Peyer's patch (tissue), 4 donors: ENCODE results near the gene APOBEC4. TPM values are rescaled to one million over a fixed set of nuclear protein-coding genes. Genes with fewer than 3 reads are reported as not detected.

ENCODE experiments used
- DNase-seq, 3 donors: peaks; one replicate each; pipeline ENCODE4 v3.0.0-alpha.2; 2017 to 2019
- H3K27ac ChIP-seq, 4 donors: fragments of 200-600 bp; sonication (generic); one replicate each; pipeline ENCODE4 v1.5.1; 2016 to 2019
- H3K27me3 ChIP-seq, 2 donors: fragments of 200-600 bp; sonication (generic); one replicate each; pipeline ENCODE4 v1.5.1; 2019
- H3K36me3 ChIP-seq, 3 donors: fragments of 200-600 bp; sonication (generic); one replicate each; pipeline ENCODE4 v1.5.1; 2016 to 2019
- H3K4me1 ChIP-seq, 4 donors: fragments of 200-600 bp; sonication (generic); one replicate each; pipeline ENCODE4 v1.5.1; 2016 to 2019
- H3K4me3 ChIP-seq, 4 donors: fragments of 200-600 bp; sonication (generic); 1 replicate in 3 of 4; 2 replicates in 1 of 4; pipeline ENCODE4 v1.5.1; 2016 to 2019; ENCODE audit warnings: mild to moderate bottlenecking in 1 of 4
- H3K9me3 ChIP-seq, 4 donors: fragments of 200-600 bp; sonication (generic); one replicate each; pipeline ENCODE4 v1.5.1; 2016 to 2019; ENCODE audit warnings: mild to moderate bottlenecking in 1 of 4
- POLR2A ChIP-seq, 2 donors: fragments of 450-650 bp; IDR thresholded peaks; one replicate each; pipeline ENCODE4 v1.5.1; 2017; ENCODE audit warnings: antibody characterized with exemption in 2 of 2, mild to moderate bottlenecking in 2 of 2, moderate library complexity in 2 of 2
- total RNA-seq, 4 donors: library from RNA; depleted of rRNA; stranded (reverse); fragments of >200 nt; gene quantifications; one replicate each; pipeline ENCODE4 v1.1.0, GENCODE V29; 2016
- TF ChIP-seq, protein P1 (sequence below), 6 experiments: fragments of 450-650 bp in 4 of 6; fragments of 200-600 bp in 2 of 6; sonication (generic) in 1 of 6; IDR thresholded peaks; one replicate each; pipeline ENCODE4 v1.5.1; 2017 to 2019; ENCODE audit warnings: antibody characterized with exemption in 6 of 6, mild to moderate bottlenecking in 3 of 6, moderate library complexity in 1 of 6

The APOBEC4 gene
- total RNA-seq, 4 donors from 2014 or later = 0.85 TPM; not detected in 3

DNA sequence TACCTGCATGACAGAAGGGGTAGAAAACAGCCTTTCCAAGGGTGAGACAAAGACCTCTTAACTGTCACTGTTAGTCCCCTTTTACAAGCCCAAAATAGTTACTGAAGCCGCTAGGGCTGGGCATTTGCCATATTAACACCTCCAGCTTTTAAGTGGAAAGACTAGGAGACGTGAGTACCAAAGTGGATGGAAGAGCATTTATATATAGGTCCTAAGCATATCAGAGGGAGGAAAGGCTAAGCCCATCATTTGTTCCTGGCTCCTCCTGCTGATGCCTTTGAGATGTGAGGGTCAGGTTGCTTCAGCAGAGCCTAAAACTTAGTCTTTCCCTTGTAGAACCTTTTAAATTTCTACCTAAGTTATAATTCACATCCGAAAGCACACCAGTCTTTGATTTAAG lies 25.7 kb upstream of the APOBEC4 start:
- TF ChIP-seq, protein P1, sequence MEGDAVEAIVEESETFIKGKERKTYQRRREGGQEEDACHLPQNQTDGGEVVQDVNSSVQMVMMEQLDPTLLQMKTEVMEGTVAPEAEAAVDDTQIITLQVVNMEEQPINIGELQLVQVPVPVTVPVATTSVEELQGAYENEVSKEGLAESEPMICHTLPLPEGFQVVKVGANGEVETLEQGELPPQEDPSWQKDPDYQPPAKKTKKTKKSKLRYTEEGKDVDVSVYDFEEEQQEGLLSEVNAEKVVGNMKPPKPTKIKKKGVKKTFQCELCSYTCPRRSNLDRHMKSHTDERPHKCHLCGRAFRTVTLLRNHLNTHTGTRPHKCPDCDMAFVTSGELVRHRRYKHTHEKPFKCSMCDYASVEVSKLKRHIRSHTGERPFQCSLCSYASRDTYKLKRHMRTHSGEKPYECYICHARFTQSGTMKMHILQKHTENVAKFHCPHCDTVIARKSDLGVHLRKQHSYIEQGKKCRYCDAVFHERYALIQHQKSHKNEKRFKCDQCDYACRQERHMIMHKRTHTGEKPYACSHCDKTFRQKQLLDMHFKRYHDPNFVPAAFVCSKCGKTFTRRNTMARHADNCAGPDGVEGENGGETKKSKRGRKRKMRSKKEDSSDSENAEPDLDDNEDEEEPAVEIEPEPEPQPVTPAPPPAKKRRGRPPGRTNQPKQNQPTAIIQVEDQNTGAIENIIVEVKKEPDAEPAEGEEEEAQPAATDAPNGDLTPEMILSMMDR (IDR thresholded peaks at IDR 0.05) = no peak
- TF ChIP-seq POLR2A (IDR thresholded peaks at IDR 0.05) = no peak
- H3K27ac ChIP-seq = no peak overlapping the region
- H3K4me3 ChIP-seq = no peak overlapping the region
- H3K27me3 ChIP-seq = no peaks in the 10 kb centered on the region
- H3K36me3 ChIP-seq = no peaks in the 10 kb centered on the region
- no peaks in the 10 kb centered on the region for H3K9me3 ChIP-seq
- no peaks in the 10 kb centered on the region for H3K4me1 ChIP-seq
- DNase-seq = no peak

DNA sequence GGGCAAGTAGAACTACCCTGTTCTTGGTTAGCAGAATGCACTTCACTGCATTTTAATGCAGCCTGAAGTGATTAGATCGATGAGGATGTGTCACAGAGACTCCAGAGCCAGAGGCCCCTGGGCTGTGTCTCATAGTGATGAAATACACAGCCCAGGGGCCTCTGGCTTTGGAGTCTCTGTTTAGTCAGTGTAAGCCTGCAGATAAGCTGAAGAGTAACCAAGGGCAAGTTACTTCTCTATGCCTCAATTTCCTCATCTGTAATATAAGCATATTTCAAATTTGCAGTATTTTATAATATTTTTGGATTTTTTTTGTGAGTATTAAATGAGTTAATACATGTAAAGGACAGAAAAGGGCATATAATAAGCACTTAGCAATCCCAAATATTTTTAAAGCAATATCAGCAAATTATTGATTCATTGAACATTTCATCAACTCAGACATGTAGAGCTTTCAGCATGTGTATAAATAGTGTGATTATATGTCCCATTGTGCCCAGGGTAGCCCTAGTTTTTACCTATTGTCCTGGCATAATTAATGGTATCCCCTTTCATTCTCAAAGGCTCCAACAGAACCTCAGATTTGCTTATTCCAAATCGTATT lies 23.6 kb upstream of the APOBEC4 start:
- no peak overlapping the region for H3K27ac ChIP-seq
- H3K4me3 ChIP-seq = no peak overlapping the region
- no peaks in the 10 kb centered on the region for H3K9me3 ChIP-seq
- H3K27me3 ChIP-seq = no peaks in the 10 kb centered on the region
- no peaks in the 10 kb centered on the region for H3K36me3 ChIP-seq
- no peak for DNase-seq
- no peak for TF ChIP-seq POLR2A (IDR thresholded peaks at IDR 0.05)
- TF ChIP-seq, protein P1 (IDR thresholded peaks at IDR 0.05) = no peak
- no peaks in the 10 kb centered on the region for H3K4me1 ChIP-seq

DNA sequence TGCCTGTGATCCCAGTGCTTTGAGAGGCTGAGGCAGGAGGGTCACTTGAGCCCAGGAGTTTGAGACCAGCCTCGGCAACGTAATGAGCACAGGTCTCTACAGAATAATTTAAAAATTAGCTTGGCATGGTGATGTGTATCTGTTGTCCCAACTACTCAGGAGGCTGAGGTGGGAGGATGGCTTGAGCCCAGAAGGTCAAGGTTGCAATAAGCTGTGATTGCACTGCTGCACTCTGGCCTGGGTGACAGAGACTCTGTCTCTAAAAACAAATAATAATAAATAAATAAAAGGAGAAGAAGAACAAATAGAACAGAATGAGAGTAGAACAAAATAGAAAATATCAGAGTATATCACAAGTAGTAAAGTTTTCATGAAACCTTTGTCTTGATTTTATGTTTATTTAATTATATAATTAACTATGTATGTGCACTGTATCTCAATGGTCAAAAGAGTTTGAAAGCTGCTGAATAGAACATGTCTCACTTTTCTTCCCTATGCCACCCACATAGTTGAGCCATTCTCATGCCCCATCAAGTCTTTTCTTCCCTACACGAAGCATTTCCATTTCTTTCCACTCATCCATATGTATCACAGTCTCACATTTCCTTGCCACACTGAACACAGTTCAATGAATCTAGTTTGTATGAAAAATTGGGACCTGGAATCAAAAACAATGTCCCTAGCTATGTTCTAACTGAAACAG lies 22.9 kb upstream of the APOBEC4 start:
- H3K4me1 ChIP-seq = no peaks in the 10 kb centered on the region
- H3K27me3 ChIP-seq = no peaks in the 10 kb centered on the region
- no peak for DNase-seq
- H3K9me3 ChIP-seq = no peaks in the 10 kb centered on the region
- H3K4me3 ChIP-seq = no peak overlapping the region
- TF ChIP-seq, protein P1 (IDR thresholded peaks at IDR 0.05) = no peak
- TF ChIP-seq POLR2A (IDR thresholded peaks at IDR 0.05) = no peak
- H3K36me3 ChIP-seq = no peaks in the 10 kb centered on the region
- H3K27ac ChIP-seq = no peak overlapping the region

DNA sequence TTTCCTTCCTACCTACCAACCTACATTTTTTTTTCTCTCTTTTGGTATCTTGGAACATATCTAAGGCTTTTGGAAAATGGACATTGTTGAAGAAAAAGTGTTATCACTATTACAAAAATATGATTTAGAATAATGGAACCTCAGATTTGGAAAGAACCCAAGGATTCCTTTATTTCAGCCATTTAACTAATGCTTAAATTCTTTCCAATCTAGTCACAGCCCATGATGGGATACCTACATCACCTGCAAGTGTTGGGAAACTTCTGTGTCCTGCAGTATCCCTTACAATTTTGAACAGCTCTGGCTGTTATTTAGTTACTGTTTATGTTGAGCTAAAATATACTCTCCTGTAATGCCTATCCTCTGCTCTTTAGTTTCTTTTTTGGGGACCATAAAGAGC lies 22.3 kb upstream of the APOBEC4 start:
- Histone ChIP-seq H3K9me3 (no peaks in the 10 kb centered on the region), H3K27ac (no peak overlapping the region), H3K36me3 (no peaks in the 10 kb centered on the region), H3K4me1 (no peaks in the 10 kb centered on the region), H3K4me3 (no peak overlapping the region), H3K27me3 (no peaks in the 10 kb centered on the region)
- DNase-seq = no peak
- TF ChIP-seq, protein P1 (IDR thresholded peaks at IDR 0.05) = no peak
- no peak for TF ChIP-seq POLR2A (IDR thresholded peaks at IDR 0.05)

DNA sequence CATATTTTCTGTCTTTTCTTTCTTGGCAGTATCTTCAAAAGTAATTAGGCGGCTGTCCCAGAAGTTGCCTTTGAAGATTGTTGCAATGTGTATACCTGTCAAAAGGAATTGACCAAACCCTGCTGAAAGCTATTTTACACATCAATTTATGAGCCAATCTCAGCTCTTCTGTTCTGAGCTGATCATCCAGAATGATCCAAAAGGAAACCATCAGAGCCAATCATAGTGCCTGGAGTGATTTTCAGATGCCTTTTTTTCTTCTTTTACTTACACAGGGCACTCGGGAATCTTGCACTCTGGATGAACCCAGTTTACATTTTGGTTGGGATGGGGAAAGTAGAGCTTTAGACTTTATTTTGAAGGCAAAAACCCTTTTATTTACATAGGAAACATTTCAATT lies 21.8 kb upstream of the APOBEC4 start:
- H3K4me1 ChIP-seq = no peaks in the 10 kb centered on the region
- TF ChIP-seq POLR2A (IDR thresholded peaks at IDR 0.05) = no peak
- TF ChIP-seq, protein P1 (IDR thresholded peaks at IDR 0.05) = no peak
- no peak overlapping the region for H3K4me3 ChIP-seq
- no peaks in the 10 kb centered on the region for H3K36me3 ChIP-seq
- no peak overlapping the region for H3K27ac ChIP-seq
- no peaks in the 10 kb centered on the region for H3K27me3 ChIP-seq
- no peak for DNase-seq
- no peaks in the 10 kb centered on the region for H3K9me3 ChIP-seq
